Uterus (tissue), 2 donors: ENCODE results near the gene AOC2.

Experiments
- CTCF ChIP-seq, 4 experiments: fragments of 200-600 bp in 2 of 4; fragments of 450-650 bp in 2 of 4; sonication (generic) in 2 of 4; IDR thresholded peaks; one replicate each; pipeline ENCODE4 v1.5.1; 2016 to 2019; ENCODE audit warnings: antibody characterized with exemption in 4 of 4, mild to moderate bottlenecking in 2 of 4, moderate library complexity in 1 of 4
- POLR2A ChIP-seq, 2 donors: fragments of 450-650 bp; IDR thresholded peaks; one replicate each; pipeline ENCODE4 v1.6.1; 2016; ENCODE audit warnings: antibody characterized with exemption in 2 of 2, mild to moderate bottlenecking in 1 of 2, moderate library complexity in 1 of 2

GRCh38 chr17:42818379-42818778, 26.0 kb upstream of the AOC2 start:
- no peak for TF ChIP-seq CTCF (IDR thresholded peaks at IDR 0.05)
- no peak for TF ChIP-seq POLR2A (IDR thresholded peaks at IDR 0.05)
